Body of pancreas (tissue), 4 donors: Measurements from ENCODE around the gene GNAT1. TPM values are rescaled to one million over a fixed set of nuclear protein-coding genes. Genes with fewer than 3 reads are reported as not detected.

Experiments
- ATAC-seq: fragments of 150-250 bp; one replicate; pipeline ENCODE4 v1.9.1; 2016
- DNase-seq, 4 donors: peaks; one replicate each; pipeline ENCODE4 v3.0.0-alpha.2; 2019
- H3K27ac ChIP-seq, 4 donors: fragments of 200-600 bp; sonication (generic); 1 replicate in 3 of 4; 2 replicates in 1 of 4; pipeline versions ENCODE4 v1.5.1 to v1.6.1; 2016 to 2019; ENCODE audit warnings: mild to moderate bottlenecking in 1 of 4, mixed read lengths in 1 of 4, moderate library complexity in 1 of 4
- H3K27me3 ChIP-seq, 2 donors: fragments of 200-600 bp; sonication (generic); one replicate each; pipeline ENCODE4 v1.6.0; 2016; ENCODE audit warnings: mild to moderate bottlenecking in 1 of 2
- H3K36me3 ChIP-seq, 2 donors: fragments of 200-600 bp; sonication (generic); replicated peaks in 1 of 2; 2 replicates each; pipeline ENCODE4 v1.5.1; 2016; ENCODE audit warnings: low read depth in 2 of 2; ENCODE audit not compliant: insufficient read depth in 1 of 2
- H3K4me1 ChIP-seq: fragments of 200-600 bp; sonication (generic); one replicate; pipeline ENCODE4 v1.6.0; 2016
- H3K4me3 ChIP-seq, 2 donors: fragments of 200-600 bp; sonication (generic); 1 replicate in 1 of 2; 2 replicates in 1 of 2; pipeline ENCODE4 v1.5.1; 2016 to 2019
- H3K9me3 ChIP-seq, 3 donors: fragments of 200-600 bp; sonication (generic); 1 replicate in 2 of 3; 2 replicates in 1 of 3; pipeline ENCODE4 v1.5.1; 2016
- CTCF ChIP-seq, 7 experiments: fragments of 450-650 bp in 4 of 7; fragments of 200-600 bp in 3 of 7; sonication (generic) in 3 of 7; IDR thresholded peaks; one replicate each; pipeline ENCODE4 v1.5.1; 2016 to 2019; ENCODE audit warnings: antibody characterized with exemption in 7 of 7
- POLR2A ChIP-seq, 3 donors: fragments of 450-650 bp; IDR thresholded peaks; one replicate each; pipeline ENCODE4 v1.6.1; 2016; ENCODE audit warnings: antibody characterized with exemption in 3 of 3, mild to moderate bottlenecking in 2 of 3
- WGBS, 2 donors: methylation state at CpG; one replicate each; pipeline ENCODE4 v1.1.5; 2017; 5-methylcytosine and 5-hydroxymethylcytosine counted together
- intact Hi-C: fragments of 100-400 bp; cut with DNase I; formaldehyde crosslinking; loops from one replicate; pipeline ENCODE4 v1.15.1; 2023
- total RNA-seq, 2 donors: library from RNA; depleted of rRNA; stranded (reverse); fragments of >200 nt; gene quantifications; one replicate each; pipeline ENCODE4 v1.1.0, GENCODE V29; 2016

Gene GNAT1
- total RNA-seq, 2 donors from 2014 or later = not detected

- Histone ChIP-seq H3K36me3 (no peaks in the 10 kb centered on the region), H3K4me3 (no peak overlapping the region), H3K27ac (peak overlapping the region in 1 of 4 donors; percentile 45), H3K4me1 (peaks cover 23% of the 10 kb centered on the region), H3K27me3 (no peaks in the 10 kb centered on the region), H3K9me3 (no peaks in the 10 kb centered on the region)
- WGBS, 2 donors = 59 to 73% methylated on average over 3 to 9 of the region's 10 CpGs
- intact Hi-C loops = no loop called here
- peak in 3 of 4 donors; percentile 29 to 36 (median 34) for DNase-seq
- TF ChIP-seq CTCF (IDR thresholded peaks at IDR 0.05) (no peak), POLR2A (IDR thresholded peaks at IDR 0.05) (no peak)
- ATAC-seq = peak; percentile 20
These were observed 20.7 kb upstream of the GNAT1 start for GRCh38 chr3:50170689-50171088.

GRCh38 chr3:50171540-50172301 lies 19.7 kb upstream of the GNAT1 start:
- DNase-seq = peak; percentile 65 to 82 (median 68)
- no peaks in the 10 kb centered on the region for H3K36me3 ChIP-seq
- intact Hi-C loops = no loop called here
- no peaks in the 10 kb centered on the region for H3K27me3 ChIP-seq
- H3K9me3 ChIP-seq = no peaks in the 10 kb centered on the region
- TF ChIP-seq CTCF (IDR thresholded peaks at IDR 0.05) (no peak), POLR2A (IDR thresholded peaks at IDR 0.05) (no peak)
- WGBS, 2 donors = 32 to 73% methylated on average over 5 to 20 of the region's 21 CpGs
- H3K4me1 ChIP-seq = peaks cover 23% of the 10 kb centered on the region
- peak; percentile 74 for ATAC-seq
- H3K27ac ChIP-seq = peak overlapping the region in 1 of 4 donors; percentile 27
- H3K4me3 ChIP-seq = no peak overlapping the region

- H3K9me3 ChIP-seq = no peaks in the 10 kb centered on the region
- no peak for TF ChIP-seq POLR2A (IDR thresholded peaks at IDR 0.05)
- no peak for TF ChIP-seq CTCF (IDR thresholded peaks at IDR 0.05)
- WGBS, 2 donors = 72 to 97% methylated on average over 4 to 8 of the region's 8 CpGs
- no peaks in the 10 kb centered on the region for H3K36me3 ChIP-seq
- intact Hi-C loops = no loop called here
- peaks cover 30% of the 10 kb centered on the region for H3K4me1 ChIP-seq
- DNase-seq = no peak
- H3K4me3 ChIP-seq = no peak overlapping the region
- H3K27me3 ChIP-seq = no peaks in the 10 kb centered on the region
- ATAC-seq = no peak
- H3K27ac ChIP-seq = no peak overlapping the region
These were observed 18.7 kb upstream of the GNAT1 start for GRCh38 chr3:50172626-50173220.

- 83 to 90% methylated on average over 16 to 29 of the region's 29 CpGs for WGBS, 2 donors
These were observed 17.5 kb upstream of the GNAT1 start for GRCh38 chr3:50173685-50174516.

More at GRCh38 chr3:50173685-50174516, 17.5 kb upstream of the GNAT1 start:
- no peak for DNase-seq
- ATAC-seq = no peak
- H3K27ac ChIP-seq = no peak overlapping the region
- intact Hi-C loops = no loop called here
- no peak overlapping the region for H3K4me3 ChIP-seq
- H3K9me3 ChIP-seq = no peaks in the 10 kb centered on the region
- peaks cover 31% of the 10 kb centered on the region for H3K4me1 ChIP-seq
- TF ChIP-seq CTCF (IDR thresholded peaks at IDR 0.05) (no peak), POLR2A (IDR thresholded peaks at IDR 0.05) (no peak)
- no peaks in the 10 kb centered on the region for H3K27me3 ChIP-seq
- H3K36me3 ChIP-seq = no peaks in the 10 kb centered on the region
